Bone marrow (tissue), 2 donors: ENCODE data around the gene PPM1K.

Experiments
- DNase-seq, 2 donors: peaks; one replicate each; lab custom pipeline; 2025; lab: John Stamatoyannopoulos, UW

PPM1K gene

DNA sequence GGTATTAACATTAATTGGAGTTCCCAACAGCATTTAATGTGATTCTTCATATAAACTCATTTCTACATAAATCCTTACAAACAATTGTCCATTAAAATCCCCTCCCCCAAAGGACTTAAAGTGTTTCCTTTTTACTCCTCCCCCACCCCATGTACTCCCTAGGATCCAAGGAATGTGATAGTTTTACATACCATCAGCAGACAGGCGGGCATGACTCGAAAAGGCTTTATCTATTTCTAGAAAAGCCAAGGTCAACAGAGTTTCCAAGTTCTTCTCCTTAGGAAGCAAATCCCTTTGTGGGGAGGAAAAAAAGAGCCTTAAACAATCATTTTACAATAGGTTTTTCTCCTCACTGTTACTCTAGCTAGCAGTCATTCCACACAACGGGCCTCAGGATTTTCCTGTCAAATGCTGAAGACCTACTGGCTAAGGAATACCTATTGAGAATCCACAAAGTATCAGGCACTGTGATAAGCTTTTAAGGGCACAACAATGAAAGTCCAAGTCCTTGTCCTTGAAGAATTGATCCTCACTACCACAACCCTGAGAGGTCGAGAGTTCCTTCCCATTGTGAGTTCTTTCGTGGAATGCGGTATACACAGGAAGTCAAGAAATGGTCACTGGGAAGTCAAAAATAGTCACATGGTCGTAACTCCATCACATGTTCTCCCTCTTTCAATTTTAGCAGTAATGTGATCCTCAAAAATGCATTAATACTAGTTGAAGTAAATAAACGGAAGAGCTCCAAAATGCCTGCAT is 7.2 kb downstream of the PPM1K start:
- no peak for DNase-seq

DNA sequence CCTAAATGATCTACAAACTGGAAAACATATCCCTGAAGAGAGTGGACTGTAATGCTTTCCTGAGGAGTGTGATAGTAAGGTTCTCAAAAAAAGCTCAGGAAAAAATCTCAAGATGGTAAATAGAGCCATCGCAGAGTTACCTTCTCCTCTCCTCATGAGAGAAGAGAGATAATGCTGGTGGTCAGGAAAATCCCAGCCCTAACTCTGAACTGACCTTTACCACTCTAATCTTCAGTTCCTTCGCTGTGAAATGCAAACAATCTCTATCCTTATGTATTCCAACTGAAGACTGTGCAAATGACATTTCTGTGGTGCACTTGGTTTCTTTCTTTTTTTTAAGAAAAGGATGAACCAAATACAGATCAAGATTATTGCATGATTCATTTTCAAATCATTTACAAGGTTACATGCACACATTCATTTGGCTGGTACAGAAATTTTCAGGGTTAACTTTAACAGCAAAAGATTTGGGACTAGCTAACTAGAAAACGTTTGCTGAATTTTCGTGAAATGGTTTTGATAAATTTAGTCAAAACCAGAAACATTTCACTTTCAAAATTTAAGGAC is 8.3 kb downstream of the PPM1K start:
- DNase-seq = no peak

DNA sequence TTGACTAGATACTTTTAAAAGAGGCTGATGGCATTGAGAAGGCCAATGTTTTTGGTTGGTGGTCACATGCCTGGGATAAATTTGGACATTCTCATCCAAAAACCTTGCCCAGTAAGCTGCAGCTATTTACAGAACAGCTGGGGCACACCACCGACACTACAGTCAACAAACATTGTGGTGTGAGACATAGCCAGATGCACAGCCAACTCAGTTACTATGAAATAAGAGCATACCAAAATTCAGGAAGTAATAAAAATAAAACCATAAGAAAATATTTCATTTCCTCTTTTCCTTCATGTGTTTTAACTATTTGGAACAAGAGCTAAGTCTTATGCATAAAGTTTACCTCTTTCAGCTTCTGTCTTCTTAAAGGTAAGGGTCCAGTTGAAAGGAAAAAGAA is 8.8 kb downstream of the PPM1K start:
- peak in 1 of 2 donors; percentile 74 for DNase-seq

DNA sequence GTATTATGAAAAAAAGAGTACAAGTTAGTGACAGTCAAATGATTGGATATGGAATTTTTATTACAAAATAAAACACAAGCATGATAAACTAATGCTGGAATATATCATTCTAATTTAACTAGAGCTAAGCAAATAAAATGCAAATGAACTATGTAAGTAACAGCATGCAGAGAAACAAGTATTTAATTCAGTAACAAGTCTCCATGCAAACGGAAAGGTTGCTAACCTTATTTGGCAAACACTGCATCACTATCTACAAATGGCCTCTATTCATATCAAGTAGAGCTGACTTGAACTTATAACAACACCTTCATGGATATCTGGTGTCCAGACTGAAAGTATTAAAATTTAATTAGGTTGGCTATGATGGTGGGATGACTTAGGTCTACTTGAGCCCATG is 15.4 kb downstream of the PPM1K start:
- DNase-seq = no peak

DNA sequence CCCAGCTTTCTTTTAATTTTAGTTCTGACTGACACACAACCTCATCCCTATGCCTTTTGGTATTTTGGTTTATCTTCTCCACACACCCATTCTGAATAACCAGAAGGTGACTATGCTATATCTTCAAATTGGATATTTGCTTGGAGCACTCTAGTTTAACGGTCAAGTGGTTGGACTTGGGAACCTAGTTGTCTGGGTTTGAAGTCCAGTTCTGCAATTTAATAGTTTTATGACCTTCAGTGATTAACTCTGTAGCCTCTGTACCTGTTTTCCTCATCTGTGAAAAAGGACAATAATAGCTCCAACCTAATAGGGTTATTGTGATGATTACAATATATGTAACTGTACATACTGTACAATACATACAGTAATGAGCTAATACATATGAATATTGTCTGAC is 20.0 kb downstream of the PPM1K start:
- DNase-seq = no peak

DNA sequence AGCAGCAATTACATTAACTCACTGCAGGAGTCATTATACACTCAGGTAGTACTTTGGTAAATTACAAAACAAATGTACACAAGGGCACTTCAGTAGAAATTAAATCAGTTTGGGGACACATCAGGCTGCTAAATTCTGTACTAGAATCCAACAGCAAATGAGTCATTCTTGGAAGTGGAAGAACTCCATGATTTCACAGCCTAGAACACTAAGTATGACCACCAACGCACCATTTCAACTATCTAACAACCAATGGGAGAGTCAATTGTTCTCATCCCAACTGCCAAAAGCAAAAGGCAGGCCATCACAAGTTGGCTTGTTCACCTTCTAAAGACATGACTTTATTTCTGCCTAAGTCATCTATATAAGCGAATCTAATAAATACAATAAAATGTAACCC is 26.6 kb downstream of the PPM1K start:
- DNase-seq = no peak

DNA sequence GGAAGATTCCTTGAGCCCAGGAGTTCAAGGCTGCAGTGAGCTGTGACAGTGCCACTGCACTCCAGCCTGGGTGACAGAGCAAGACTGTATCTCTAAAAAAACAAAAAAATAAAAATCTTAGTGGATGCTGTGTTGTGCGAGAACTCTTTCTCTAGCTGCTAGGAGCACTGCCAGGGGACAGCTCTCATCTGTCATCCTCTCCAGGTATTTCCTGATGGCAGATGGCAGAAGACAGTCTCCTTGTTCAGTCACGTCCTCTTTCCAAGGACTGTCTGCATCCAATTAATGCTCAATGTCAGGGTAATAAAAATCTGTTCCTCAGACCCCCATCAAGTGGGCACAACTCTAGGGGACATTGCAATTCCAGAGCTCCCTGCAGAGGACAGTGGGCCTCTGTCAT is 29.2 kb downstream of the PPM1K start:
- DNase-seq = no peak

DNA sequence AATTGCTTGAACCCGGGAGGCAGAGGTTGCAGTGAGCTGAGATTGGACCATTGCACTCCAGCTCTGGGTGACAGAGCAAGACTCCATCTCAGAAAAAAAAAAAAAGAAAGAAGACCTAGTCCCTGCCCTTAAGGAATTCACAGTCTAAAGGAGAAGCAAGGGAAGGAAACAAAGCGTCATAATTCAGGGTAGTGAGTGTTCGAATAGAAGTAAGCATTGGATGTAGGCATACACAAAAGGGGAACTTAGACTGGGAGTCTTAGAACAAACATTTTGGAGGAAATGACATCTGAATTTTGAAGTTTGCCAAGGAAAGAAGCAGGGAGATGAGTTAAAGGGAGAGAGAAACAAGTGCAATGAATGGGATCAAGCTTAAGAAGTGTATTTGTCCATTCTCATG is 32.4 kb downstream of the PPM1K start:
- peak in 1 of 2 donors; percentile 77 for DNase-seq

DNA sequence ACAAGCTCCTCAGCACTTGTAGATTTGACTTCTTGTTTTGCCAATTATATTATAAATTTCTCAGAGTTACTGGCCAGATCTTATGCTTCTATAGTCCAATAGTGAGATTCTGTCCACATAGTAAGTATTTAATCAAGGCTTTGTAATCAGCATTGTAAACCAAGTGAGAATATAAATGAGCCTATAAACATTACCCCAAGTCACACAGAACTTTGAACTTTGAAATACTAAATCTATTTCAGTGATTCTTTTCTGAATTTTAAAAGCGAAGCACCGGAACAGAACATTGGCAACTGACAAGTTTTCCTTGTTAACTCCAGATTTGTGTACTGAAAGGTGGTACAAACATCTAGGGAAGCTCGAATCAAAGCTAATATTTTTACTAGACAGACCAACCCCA is 37.2 kb downstream of the PPM1K start:
- DNase-seq = no peak

DNA sequence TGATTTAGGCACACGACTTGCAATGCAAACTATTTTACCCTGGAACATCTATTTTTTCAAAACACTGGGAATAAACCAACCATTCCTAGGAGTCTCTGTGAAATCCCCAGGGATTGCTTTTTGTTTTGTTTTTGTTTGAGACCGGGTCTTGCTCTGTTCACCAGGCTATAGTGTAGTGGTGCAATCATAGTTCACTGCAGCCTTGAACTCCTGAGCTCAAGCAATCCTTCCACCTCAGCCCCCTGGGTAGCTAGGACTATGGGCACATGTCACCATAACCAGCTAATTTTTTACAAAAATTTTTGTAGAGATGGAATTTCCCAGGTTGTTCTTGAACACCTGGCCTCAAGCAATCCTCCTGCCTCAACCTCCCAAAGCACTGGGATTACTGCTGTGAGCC is 37.8 kb downstream of the PPM1K start:
- DNase-seq = no peak

DNA sequence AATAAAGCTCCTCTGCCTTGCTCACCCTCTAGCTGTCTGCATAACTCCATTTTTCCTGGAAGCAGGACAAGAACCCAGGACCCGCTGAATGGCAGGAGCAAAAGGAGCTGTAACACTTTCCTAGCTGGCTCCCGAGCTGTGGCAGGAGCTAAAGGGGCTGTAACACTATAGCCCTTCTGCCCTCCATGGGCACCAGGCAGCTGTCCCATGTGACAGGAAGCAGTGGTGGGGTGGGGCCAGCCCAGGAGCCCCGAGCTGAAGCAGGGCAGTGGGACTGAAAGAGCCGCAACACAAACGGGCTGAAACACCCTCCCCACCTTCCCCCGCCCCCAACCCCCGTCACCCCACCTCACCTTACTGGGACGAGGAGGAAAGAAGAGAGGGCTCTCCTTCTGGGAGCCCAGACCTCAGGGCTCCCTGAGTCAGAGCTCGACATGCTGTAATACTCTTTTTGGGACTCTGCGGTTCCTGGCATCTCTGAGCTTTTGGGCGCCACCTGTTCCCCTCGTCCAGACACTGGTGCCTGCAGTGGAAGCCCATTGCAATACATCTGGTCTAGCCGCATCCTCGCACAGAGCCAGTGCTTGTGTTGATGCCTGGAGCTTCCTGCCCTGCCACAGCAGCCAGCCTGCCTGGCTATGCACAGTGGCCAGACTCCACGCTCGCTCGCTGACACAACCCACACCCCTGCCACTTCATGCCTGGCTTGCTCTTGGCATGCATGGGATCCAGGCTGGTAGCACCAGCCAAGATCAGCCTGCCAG is 39.4 kb downstream of the PPM1K start:
- peak in 1 of 2 donors; percentile 14 for DNase-seq

DNA sequence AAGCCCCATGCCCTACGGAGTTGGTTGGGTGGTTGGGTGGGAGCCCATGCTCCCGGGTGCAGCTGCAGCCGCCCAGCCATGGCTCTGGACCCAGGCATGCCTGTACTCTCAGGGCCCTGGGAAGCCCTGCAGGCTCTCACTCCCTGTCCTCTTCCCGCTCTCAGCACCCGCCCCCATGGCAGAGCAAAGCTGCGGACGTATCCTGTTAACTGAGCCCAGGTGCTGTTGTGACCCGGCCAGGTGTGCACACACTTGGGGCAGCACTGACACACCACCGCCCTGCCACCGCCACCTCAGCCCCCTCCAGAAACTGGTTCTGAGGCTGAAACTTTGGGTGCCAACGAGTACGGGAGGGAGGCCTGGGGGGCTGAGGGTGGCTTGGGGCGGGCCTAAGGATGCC is 40.3 kb downstream of the PPM1K start:
- DNase-seq = no peak

DNA sequence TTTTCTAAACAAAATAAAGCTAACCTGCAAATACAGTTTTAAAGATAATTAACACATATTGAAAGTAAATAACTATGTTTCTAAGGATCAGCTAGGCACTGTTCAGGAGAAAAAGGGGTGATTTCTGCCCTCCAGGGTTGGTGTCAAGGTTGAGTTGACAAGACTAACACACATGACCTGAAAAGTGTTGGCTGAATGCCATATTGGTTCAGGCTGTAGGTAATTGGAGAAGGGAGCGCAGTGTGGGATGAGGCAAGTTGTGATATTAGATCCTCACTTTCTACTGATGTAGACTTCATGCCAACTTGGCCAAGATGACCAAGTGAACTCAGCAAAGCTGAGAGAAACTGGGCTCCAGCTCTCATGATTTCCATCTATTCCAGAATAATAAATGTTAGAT is 42.2 kb downstream of the PPM1K start:
- DNase-seq = no peak

DNA sequence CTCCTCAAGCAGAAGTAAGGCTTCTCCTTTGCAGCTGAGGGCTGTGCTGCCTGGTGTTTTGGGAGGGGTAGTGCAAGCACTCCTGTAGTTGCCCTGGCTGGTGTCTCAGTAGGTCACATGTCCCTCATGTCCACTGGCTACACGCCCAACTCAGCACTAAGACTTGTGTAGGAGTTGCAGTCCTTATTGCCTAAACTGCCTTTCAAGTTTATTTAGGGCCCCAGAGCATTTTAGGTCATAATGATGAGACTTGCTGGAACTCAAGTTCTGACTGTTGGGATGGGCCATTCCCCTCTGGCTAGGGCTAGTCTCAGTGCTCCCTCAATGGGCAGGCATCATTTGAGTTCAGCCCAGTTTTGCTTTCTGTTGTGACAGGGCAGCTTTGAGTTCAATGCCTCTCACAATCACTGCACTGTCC is 44.1 kb downstream of the PPM1K start:
- DNase-seq = no peak

DNA sequence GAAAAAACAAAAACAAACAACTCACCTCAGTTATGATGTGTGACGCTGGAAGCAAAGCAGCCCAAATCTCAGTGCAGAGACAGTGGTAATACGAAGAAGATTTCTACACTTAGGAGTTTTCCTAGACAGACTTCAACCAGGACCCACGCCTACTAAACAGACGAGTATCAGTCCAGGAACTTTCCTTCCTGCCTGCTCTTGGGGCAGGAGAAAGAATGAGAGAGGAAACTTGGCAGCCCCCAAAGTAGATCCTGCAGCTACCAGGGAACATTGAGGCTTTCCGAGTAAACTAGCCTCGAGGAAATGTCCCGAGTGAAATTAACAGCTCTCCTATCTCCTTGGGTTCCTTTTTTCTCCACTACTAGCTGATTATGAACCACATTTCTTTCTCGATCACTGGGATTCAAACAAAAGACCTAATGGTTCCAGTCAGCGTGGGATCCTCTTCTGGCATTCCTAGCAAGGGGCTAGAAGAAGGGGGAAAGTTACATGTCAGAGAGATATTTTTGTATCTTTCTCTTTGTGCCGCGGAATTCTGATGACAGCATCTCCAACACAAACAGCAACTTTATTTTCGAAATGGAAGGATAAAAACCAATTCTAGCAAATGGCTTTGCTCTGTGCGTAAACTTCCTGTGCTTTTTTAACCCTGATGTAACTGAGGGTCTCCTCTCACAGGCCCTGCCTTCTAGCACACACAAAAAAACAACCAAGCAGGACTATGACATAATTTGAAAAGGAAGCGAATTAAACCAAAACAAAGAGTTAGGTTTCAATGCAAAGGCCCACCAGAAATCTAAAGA is 53.2 kb downstream of the PPM1K start:
- no peak for DNase-seq

DNA sequence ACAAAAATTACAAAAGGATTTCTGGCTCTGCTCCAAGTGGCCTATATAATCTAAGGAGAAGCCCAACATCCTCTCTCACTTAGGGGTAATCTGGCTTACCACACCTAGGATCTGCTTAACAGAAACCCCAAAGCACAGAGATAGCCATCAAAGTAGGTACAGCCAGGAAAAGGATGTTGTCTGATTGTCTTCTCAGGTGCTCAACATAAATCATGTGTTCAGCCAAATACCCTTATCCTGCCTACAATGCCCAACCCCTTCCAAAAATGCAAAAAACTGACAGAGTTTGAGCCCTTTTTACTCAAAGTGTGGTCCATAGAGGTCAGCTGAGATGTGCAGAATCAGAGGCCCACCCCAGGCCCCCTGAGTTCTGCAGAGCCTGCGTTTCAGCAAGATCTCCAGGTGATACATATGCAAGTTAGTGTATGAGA is 53.9 kb downstream of the PPM1K start:
- DNase-seq = no peak

DNA sequence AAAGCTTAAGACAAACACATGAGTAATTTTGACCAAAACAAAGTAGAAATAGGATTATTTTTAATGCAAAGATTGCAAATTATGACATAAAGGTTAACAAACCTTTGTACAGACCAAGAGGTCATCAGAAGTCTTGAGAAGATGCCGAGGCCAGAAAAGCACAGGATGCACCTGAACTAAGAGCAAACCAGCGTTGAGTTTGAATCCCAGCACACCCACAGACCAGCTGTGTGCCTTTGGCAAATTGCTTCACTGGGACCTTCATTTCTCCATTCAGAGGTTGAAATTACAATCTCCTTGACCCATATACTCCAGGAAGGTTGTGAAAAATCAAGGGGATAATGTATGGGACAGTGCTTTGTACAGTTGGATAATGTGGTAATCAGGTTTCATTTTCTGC is 56.6 kb downstream of the PPM1K start:
- DNase-seq = no peak

DNA sequence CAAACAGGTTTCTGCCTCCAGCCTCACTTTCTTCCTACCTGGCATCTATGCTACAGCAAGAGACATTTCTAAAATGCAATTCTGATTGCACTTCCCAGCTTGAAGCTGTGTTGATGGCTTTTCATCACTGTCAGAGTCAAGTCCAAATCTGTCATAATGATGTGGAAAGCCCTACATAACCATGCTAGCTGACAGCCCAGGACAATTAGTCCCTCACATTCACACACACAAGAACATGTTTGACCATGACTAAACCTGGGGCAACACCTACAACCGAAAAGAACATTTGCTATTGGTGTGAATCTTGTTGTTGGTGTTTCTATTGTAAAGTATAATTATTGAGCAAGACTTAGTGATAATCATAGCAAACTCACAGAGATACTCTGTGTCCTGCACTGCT is 58.2 kb downstream of the PPM1K start:
- no peak for DNase-seq

DNA sequence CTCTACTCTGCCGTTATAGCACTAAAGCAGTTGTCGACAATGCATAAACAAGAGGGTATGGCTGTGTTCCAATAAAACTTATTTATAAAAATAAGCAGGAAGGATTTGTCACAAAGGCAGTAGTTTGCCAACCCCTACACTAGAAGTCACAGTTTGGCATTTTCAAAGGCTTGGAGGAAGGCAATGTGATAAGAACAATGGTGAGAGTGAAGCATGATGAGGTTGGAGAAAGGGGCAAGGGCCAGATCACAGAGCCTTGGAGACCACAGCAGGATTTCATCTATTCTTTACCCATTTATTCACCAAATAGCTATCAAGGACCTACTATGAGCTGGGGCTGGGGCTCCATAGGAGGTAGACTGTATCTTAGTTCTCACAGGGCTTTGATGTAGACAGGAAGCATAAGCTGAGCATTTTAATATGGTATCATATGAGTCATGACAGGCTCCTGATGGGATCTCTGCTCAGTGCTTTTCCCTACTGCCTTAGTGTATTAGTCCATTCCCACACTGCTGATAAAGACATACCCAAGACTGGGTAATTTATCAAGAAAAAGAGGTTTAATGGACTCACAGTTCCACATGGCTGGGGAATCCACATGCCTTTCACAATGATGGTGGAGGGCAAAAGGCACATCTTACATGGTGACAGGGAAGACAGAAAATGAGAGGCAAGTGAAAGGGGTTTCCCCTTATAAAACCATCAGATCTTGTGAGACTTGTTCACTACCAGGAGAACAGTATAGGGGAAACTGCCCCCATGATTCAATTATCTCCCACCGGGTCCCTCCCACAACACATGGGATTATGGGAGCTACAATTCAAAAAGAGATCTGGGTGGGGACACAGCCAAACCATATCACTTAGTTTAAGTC is 58.9 kb downstream of the PPM1K start:
- no peak for DNase-seq

DNA sequence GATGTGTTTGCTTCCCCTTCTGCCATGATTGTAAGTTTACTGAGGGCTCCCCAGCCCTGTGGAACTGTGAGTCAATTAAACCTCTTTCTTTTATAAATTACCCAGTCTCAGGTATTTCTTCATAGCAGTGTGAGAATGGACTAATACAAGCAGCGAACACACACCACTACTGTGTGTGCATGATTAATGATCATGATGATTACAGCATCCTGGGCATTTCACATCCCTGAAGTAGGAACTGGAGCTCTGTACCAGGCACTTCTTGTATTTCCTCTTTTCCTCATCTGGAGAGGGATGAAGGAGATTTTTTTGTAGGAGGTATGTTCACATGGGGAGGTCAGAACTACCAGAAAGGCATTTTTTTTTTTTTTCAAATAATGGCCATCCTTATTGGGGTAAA is 60.8 kb downstream of the PPM1K start:
- DNase-seq = no peak

DNA sequence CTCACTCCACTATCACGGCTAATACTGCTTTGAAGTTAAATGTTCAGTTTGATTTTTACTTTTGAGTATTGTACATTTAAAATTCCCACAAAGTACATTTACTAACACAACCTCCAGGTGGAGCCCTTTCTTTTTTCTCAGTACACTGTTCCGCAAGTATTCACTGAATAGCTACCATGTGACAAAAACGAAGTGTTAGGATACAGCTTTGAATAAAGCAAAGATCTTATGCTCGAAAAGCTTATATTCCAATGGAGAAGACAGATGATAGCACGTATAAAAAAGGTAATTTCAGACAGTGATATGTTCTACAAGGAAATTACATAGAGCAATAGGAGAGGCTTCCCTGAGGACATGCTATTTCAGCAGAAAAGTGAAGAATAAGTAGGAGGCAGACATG is 65.3 kb downstream of the PPM1K start:
- peak in 1 of 2 donors; percentile 32 for DNase-seq
